Right renal pelvis (tissue), 4 donors: ENCODE results near the gene CEACAM4. TPM values are rescaled to one million over a fixed set of nuclear protein-coding genes. Genes with fewer than 3 reads are reported as not detected.
"Not testable (repeated sequence)": the region's sequence is repeated elsewhere in the genome, so short reads cannot be mapped to it uniquely, and the experiment has no call there.

ENCODE experiments used
- DNase-seq, 4 donors: peaks; one replicate each; pipeline ENCODE4 v3.0.0-alpha.2; 2013; ENCODE audit warnings: low read depth in 4 of 4, low spot score in 3 of 4, missing footprints in 1 of 4
- polyA plus RNA-seq, 4 donors: library from polyadenylated mRNA; unstranded; fragments of 120-200 nt; gene quantifications; one replicate each; pipeline ENCODE4 v1.2.1, GENCODE V29; 2013; ENCODE audit not compliant: insufficient read length in 4 of 4

Gene CEACAM4
- polyA plus RNA-seq, 4 donors = 0.16 TPM; not detected in 3

DNA sequence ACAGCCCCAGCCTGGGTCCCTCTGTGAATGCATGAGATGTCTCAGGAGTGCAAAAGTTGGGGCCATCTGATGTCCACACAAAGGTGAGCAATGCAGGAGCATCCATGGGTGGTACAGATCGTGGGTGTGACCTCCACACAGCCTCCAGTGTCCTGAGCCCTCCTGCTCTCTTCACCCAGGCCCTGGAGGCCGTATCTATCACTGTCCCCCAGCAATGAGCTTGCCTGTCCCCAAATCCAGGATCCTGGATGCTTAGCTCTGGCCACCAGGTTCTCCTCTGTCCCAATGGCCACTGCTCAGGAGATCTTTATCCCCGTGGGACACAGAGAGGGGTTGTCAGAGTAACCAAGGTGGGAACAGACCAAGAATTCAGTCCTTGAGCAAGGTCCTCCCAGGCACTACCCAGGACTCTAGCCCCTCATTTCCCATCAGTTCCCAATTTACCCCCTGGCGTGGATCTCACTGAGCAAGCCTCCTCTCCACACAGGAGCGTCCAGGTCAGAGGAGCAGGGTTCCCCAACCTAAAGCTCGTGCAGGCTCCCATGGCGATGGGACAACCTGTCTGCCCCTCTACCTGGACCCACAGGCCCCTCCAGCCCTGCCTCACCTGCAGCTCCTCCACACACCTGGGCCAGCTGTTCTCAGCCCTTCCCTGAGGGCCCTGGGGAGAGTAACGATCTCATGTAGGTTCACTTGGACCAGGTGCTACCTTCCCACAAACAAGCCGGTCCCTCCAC, 39.6 kb downstream of the CEACAM4 start:
- no peak for DNase-seq

DNA sequence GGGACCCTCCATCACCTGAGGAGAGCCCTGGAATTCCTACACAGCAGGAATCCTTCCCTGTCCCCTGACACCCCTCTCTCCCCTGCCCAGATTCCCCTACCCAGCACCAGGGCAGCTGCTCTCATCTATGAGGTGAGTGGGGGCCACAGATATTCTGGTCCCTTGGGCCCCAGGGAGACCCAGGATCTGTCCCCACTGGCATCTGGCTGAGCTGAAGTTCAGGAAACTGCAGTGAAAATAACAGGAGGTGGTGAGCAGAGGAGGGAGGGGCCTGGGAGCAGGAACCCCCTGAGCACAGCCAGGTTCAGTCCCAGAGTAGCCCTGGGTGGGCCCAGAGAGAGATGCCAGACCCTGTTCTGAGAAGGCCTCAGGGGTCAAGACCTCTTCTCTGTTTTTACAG, 40.8 kb downstream of the CEACAM4 start:
- DNase-seq = no peak

DNA sequence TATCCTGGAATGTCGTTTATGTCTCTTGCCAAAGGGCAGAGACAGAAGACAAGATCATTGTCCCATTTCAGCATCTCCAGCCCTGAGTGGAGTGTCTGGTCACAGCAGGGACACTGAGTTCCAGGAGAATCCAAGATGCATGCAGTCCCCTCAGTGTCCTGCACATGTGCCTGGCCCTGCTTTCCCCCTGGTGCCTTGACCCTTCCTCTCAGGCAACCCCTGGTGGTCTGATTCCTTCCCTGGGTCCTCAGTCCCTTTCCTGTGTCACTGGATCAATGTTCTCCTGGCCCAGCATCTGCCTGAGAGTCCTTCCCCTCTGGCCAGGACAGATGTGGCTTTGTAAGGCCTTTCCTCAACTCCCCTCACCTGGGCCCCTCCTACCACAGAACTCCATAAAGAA, 41.9 kb downstream of the CEACAM4 start:
- DNase-seq = no peak

DNA sequence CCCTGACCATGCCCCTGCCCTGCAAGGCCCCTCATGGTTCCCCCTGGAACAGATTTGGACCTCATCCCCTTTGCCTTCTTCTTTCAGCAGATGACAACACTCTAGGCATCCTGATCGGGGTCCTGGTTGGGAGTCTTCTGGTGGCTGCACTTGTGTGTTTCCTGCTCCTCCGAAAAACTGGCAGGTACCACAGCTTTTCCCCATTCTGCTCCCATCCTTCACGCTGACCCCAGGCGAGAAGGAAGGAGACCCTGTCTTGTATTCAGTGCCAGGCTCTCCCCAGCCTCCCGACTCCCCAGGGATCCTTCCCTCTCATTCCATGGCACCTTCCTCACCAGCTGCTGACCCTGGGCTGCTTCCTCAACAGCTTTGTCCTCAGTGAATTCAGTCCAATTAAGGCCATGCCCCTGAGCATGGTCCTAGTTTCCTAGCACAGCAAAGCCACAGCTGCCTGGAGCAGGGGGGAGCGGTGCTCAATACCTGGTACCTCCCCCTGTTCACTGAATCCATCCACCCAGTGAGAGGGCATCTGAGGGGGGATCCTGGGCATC, 42.5 kb downstream of the CEACAM4 start:
- no peak for DNase-seq

DNA sequence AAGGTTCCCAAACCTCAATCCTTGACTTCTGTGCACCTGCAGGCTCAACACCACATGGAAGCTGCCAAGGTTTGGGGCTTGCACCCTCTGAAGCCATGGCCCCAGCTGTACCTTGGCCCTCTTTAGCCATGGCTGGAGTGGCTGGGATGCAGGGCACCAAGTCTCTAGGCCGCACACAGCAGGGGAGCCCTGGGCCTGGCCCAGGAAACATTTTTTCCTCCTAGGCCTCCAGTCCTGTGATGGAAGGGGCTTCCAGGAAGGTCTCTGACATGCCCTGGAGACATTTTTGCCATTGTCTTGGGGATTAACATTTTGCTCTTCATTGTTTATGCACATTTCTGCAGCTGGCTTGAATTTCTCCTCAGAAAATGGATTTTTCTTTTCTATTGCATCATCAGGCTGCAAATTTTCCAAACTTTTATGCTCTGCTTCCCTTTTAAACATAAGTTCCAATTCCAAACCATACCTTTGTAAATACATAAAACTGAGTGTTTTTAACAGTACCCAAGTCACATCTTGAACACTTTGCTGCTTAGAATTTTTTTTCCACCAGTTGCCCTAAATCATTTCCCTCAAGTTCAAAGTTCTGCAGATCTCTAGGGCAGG, 44.2 kb downstream of the CEACAM4 start:
- DNase-seq = not testable (repeated sequence)

DNA sequence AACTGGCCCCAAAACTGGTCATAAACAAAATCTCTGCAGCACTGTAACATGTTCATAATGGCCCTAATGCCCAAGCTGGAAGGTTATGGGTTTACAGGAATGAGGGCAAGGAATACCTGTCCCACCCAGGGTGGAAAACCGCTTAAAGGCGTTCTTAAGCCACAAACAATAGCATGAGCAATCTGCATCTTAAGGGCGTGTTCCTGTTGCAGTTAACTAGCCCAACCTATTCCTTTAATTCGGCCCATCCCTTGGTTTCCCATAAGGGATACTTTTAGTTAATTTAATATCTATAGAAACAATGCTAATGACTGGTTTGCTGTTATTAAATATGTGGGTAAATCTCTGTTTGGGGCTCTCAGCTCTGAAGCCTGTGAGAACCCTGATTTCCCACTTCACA, 45.8 kb downstream of the CEACAM4 start:
- not testable (repeated sequence) for DNase-seq

DNA sequence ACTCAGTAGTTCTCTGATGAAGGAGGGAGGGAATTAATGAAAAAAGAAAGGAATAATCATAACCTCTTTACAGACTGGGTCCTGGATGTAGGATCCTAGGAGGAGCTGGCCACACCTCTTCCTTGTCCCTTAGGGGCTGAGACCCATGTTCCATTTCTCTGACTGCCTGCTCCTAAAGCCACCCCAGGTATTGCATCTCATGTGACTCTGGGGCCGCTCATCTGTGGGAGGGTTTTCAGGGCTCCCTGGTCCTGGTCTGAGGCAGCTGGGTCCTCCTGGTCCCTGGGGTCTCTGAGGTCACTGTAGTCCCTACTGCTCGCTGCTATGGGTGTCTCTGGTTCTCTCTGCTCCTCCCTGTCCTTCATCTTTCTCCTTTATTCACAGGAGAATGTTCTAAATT, 48.0 kb downstream of the CEACAM4 start:
- no peak for DNase-seq

DNA sequence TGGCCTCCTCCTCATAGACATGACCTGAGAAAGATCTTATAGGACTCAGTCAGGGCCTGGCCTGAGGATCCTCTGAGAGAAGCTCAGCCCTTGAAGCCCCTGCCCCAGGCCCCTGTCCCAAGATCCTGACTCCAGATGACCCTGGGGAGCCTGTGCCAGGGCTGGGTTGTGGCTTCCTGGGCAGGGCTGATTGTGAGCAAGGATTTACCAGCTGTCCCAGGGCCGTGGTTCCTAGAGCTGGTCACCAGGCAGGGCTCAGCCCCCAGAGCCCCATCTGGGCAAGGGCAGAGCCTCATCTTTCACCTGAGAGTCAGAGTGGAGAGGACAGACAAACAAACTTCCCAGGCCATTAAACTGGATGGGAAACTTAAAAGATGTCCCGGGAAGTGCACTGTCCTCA, 49.0 kb downstream of the CEACAM4 start:
- no peak for DNase-seq

DNA sequence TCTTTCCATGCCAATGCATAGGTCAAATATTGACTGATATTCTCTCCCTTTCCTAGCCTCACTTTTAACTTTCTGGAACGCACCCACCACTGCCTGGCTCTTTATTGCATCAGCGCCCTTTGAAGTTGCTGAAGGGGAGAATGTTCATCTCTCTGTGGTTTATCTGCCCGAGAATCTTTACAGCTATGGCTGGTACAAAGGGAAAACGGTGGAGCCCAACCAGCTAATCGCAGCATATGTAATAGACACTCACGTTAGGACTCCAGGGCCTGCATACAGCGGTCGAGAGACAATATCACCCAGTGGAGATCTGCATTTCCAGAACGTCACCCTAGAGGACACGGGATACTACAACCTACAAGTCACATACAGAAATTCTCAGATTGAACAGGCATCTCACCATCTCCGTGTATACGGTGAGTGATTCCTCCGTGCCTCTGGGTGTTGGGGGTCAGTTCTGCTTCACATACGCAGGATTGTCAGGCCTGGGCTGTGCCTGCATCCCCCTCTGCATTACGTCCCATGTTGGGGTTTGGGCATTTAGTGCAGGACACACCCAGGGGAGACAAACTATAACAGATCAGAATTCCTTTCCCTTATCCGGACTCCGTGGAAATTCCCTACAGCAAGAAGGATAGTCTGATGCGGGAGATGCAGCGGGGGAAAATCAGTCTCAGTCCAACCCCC, 49.6 kb downstream of the CEACAM4 start:
- no peak for DNase-seq

DNA sequence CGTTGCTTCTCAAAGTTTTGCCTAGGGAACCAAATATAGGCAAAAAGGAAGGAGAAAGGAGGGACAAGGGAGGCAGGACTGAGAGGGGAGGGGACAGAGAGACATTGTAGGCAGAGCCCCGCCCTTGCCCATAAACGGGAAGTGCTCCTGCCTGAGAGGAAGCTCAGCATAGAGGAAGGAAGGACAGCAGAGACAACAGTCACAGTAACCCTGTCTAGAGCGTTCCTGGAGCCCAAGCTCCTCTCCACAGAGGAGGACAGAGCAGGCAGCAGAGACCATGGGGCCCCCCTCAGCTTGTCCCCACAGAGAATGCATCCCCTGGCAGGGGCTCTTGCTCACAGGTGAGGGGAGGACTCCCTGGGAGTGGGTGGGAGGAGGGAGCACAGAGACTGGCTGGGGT, 50.9 kb downstream of the CEACAM4 start, which contains the start of gene CEACAM21:
TSS of gene CEACAM21 (plus strand) at position 169 of the 400 bp plus-strand sequence. CDS start at position 278, 109 bp downstream.
- DNase-seq = no peak

DNA sequence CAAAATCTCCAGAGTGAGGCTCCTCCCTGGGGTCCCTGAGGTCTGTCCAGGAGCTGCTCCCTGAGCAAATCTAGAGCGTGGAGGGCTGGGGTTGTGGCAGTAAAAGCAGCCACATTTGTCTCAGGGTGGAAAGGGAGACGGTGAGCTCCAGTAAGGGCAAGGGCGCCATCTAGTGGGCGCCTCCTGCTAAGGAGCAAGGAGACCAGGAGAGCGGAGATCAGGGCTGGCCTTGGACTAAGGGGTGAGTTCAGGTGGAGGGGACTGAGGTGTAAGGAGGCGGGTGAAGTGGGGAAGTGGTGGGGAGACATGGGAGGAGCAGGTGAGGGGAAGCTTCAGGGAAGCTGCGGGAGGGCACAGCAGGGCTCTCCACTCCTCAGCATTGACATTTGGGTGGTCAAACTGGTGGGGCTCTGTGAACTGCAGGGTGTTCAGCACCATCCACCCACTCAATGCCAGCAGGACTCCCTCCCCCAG, 56.2 kb downstream of the CEACAM4 start:
- DNase-seq = peak in 3 of 4 donors; percentile 54 to 60 (median 54)

DNA sequence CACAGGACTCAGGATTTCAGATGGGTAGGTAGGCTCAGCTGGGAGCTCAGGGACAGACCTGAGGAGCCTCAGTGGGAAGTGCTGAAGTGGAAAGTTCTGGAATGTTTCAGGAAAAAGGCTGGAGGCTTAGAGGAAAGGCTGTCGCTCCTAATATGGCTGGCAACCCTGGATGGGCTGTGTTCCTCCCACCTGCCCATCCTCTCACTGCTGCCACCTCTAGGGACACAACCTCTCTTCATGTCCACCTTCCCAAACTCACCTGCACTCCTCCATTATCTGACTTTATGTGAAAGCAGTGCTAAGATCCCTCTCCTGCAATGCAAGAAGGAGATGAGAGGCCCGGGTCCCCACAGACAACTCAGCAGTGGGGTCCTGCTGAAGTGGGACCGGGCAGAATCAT, 56.7 kb downstream of the CEACAM4 start:
- no peak for DNase-seq

DNA sequence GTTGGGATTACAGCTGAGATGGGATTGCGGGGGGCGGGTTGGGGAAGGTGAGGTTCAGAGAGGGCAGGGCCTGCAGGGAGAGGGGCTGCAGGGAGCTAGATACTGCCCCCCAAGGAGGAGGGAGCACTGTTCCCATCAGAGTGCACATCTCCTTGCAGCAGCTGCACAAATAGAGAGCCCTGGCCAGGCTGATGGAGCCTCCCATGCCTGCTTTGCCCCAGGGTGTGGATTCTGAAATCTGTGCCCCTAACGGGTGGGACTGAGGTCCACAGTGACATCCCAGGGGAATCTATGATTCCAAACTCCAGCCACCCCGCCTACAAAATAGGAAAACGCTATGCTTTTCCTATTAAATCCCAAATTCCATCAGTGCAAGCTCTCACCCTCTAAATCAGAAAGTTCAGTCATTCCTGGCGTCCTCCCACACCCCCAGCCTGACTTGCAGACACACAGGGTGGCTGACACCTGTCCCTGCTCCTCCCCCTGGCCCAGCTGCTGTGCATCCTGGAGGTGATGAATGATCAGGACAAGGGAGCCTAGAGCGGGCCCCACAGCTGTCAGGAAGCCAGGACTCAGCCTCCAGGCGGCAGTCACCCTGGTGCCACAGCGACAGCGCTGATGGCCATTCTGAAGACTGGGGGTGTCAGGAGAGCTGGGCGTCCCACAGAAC, 57.3 kb downstream of the CEACAM4 start:
- DNase-seq = no peak

Other genes with a start within 250 kb of the CEACAM4 start
- 10 to 100 TPM; 14.3 to 21.4 (median 16.3) TPM for gene EXOSC5, start 229.7 kb downstream of the CEACAM4 start, polyA plus RNA-seq
- gene BCKDHA, start 229.3 kb downstream of the CEACAM4 start, polyA plus RNA-seq = 10 to 100 TPM; 26.8 to 59.4 (median 29.0) TPM
- 1 to 10 TPM; 3.3 to 6.5 (median 5.3) TPM for gene B3GNT8, start 199.7 kb downstream of the CEACAM4 start, polyA plus RNA-seq
- 10 to 100 TPM; 58.2 to 62.1 (median 59.2) TPM for gene DMAC2, start 187.2 kb downstream of the CEACAM4 start, polyA plus RNA-seq
- 1 to 10 TPM; 2.3 to 6.3 (median 5.0) TPM for gene ERICH4, start 183.9 kb downstream of the CEACAM4 start, polyA plus RNA-seq
- gene CEACAM21, start 50.9 kb downstream of the CEACAM4 start, polyA plus RNA-seq = 1 to 10 TPM in 2 of 4 donors, under 1 TPM in 2; 0.80 to 2.1 (median 1.3) TPM
- gene CEACAM7, start 61.2 kb upstream of the CEACAM4 start, polyA plus RNA-seq = not detected
- under 1 TPM; 0.04 to 0.40 (median 0.07) TPM for gene CEACAM5, start 81.6 kb upstream of the CEACAM4 start, polyA plus RNA-seq
- gene CEACAM6, start 128.5 kb upstream of the CEACAM4 start, polyA plus RNA-seq = under 1 TPM; 0.12 to 0.34 (median 0.14) TPM
- under 1 TPM in 1 of 4 donors, not detected in 3; 0.06 TPM for gene CEACAM3, start 169.5 kb upstream of the CEACAM4 start, polyA plus RNA-seq
- under 1 TPM in 1 of 4 donors, not detected in 3; 0.08 TPM for gene LYPD4, start 217.6 kb upstream of the CEACAM4 start, polyA plus RNA-seq
- under 1 TPM in 1 of 4 donors, not detected in 3; 0.19 TPM for gene DMRTC2, start 218.0 kb upstream of the CEACAM4 start, polyA plus RNA-seq
- 1,000 to 10,000 TPM; 1,099 to 1,885 (median 1,269) TPM for gene RPS19, start 233.2 kb upstream of the CEACAM4 start, polyA plus RNA-seq